ENCODE data around the gene NIN.

GRCh38 chr14:50828721-50829488 is 2.1 kb downstream of the NIN start:
- no peak for TF ChIP-seq CTCF (conservative IDR thresholded peaks at IDR 0.05 in 1 of 2, IDR thresholded peaks at IDR 0.05 in 1 of 2; ENCODE audit: extremely low read depth in 1 of 2, insufficient read depth in 1 of 2, low read depth in 1 of 2, low read length in 2 of 2)
- no peak for TF ChIP-seq EZH2 (IDR thresholded peaks at IDR 0.05; ENCODE audit: borderline replicate concordance, low read length)

All from mammary epithelial cell (primary cell).